Activated T-cell treated with anti-CD3 and anti-CD28 coated beads, Interleukin-2, amount 50 U/mL, for 4 hours (primary cell): ENCODE measurements around the gene ANK3. TPM values are rescaled to one million over a fixed set of nuclear protein-coding genes. Genes with fewer than 3 reads are reported as not detected.

Source experiments
- ATAC-seq, 2 donors: fragments of 200-7000 bp; cut with Tn5 transposase; one replicate each; pipeline ENCODE4 v1.10.0; 2021
- DNase-seq: peaks from one replicate; pipeline ENCODE4 v3.0.0-alpha.2; 2020
- H3K27me3 Mint-ChIP-seq: one replicate; pipeline ENCODE4 v1.8.0; 2021; ENCODE audit warnings: low read depth, mixed read lengths
- H3K36me3 Mint-ChIP-seq: one replicate; pipeline ENCODE4 v1.8.0; 2022; ENCODE audit warnings: mixed read lengths; ENCODE audit not compliant: insufficient read depth
- H3K4me1 Mint-ChIP-seq: one replicate; pipeline ENCODE4 v1.8.0; 2021; ENCODE audit warnings: low read depth, mixed read lengths
- H3K4me3 Mint-ChIP-seq: one replicate; pipeline ENCODE4 v1.8.0; 2021; ENCODE audit warnings: mild to moderate bottlenecking, moderate library complexity, mixed read lengths
- H3K9me3 Mint-ChIP-seq: one replicate; pipeline ENCODE4 v1.8.0; 2021; ENCODE audit warnings: mixed read lengths
- total RNA-seq, 3 donors: library from RNA; stranded (reverse); gene quantifications; one replicate each; pipeline ENCODE4 v1.2.1, GENCODE V29; 2021

The ANK3 gene
- total RNA-seq, 3 donors from 2014 or later, result 21.4 to 41.1 (median 30.5) TPM

- H3K27me3 Mint-ChIP-seq, result no peaks in the 10 kb centered on the region
- H3K4me3 Mint-ChIP-seq, result no peak overlapping the region
- ATAC-seq (no peak), DNase-seq (no peak)
- H3K4me1 Mint-ChIP-seq, result peaks cover 6% of the 10 kb centered on the region
- no peaks in the 10 kb centered on the region for H3K9me3 Mint-ChIP-seq
- no peaks in the 10 kb centered on the region for H3K36me3 Mint-ChIP-seq
These were observed 98.2 kb downstream of the ANK3 start for GRCh38 chr10:60291344-60291930.

- no peak for ATAC-seq
- DNase-seq, result no peak
- H3K4me3 Mint-ChIP-seq, result no peak overlapping the region
- no peaks in the 10 kb centered on the region for H3K9me3 Mint-ChIP-seq
- no peaks in the 10 kb centered on the region for H3K36me3 Mint-ChIP-seq
- H3K4me1 Mint-ChIP-seq, result peaks cover 6% of the 10 kb centered on the region
- no peaks in the 10 kb centered on the region for H3K27me3 Mint-ChIP-seq
These were observed 99.1 kb downstream of the ANK3 start for GRCh38 chr10:60290558-60290957.

- no peak for DNase-seq
- no peak overlapping the region for H3K4me3 Mint-ChIP-seq
- no peaks in the 10 kb centered on the region for H3K9me3 Mint-ChIP-seq
- H3K36me3 Mint-ChIP-seq, result no peaks in the 10 kb centered on the region
- H3K27me3 Mint-ChIP-seq, result no peaks in the 10 kb centered on the region
- H3K4me1 Mint-ChIP-seq, result peaks cover 9% of the 10 kb centered on the region
- no peak for ATAC-seq
These were observed 99.9 kb downstream of the ANK3 start for GRCh38 chr10:60289800-60290199.

GRCh38 chr10:60288256-60288655, 101.4 kb downstream of the ANK3 start:
- Mint-ChIP-seq H3K36me3 (no peaks in the 10 kb centered on the region), H3K4me1 (peaks cover 9% of the 10 kb centered on the region), H3K9me3 (no peaks in the 10 kb centered on the region), H3K27me3 (no peaks in the 10 kb centered on the region), H3K4me3 (no peak overlapping the region)
- DNase-seq, result no peak
- ATAC-seq, result no peak

- Mint-ChIP-seq H3K4me1 (peaks cover 7% of the 10 kb centered on the region), H3K4me3 (no peak overlapping the region), H3K9me3 (no peaks in the 10 kb centered on the region), H3K36me3 (no peaks in the 10 kb centered on the region), H3K27me3 (no peaks in the 10 kb centered on the region)
- no peak for ATAC-seq
- no peak for DNase-seq
These were observed 103.1 kb downstream of the ANK3 start for GRCh38 chr10:60286559-60286958.

GRCh38 chr10:60283397-60283796, 106.3 kb downstream of the ANK3 start:
- peaks cover 7% of the 10 kb centered on the region for H3K4me1 Mint-ChIP-seq
- H3K4me3 Mint-ChIP-seq, result no peak overlapping the region
- no peaks in the 10 kb centered on the region for H3K27me3 Mint-ChIP-seq
- no peaks in the 10 kb centered on the region for H3K9me3 Mint-ChIP-seq
- H3K36me3 Mint-ChIP-seq, result peaks cover 6% of the 10 kb centered on the region
- ATAC-seq (no peak), DNase-seq (no peak)

- no peak for ATAC-seq
- H3K4me1 Mint-ChIP-seq, result peaks cover 4% of the 10 kb centered on the region
- no peak for DNase-seq
- H3K4me3 Mint-ChIP-seq, result no peak overlapping the region
- no peaks in the 10 kb centered on the region for H3K9me3 Mint-ChIP-seq
- no peaks in the 10 kb centered on the region for H3K27me3 Mint-ChIP-seq
- H3K36me3 Mint-ChIP-seq, result peaks cover 6% of the 10 kb centered on the region
These were observed 106.8 kb downstream of the ANK3 start for GRCh38 chr10:60282771-60283353.

- H3K4me3 Mint-ChIP-seq, result no peak overlapping the region
- H3K9me3 Mint-ChIP-seq, result no peaks in the 10 kb centered on the region
- no peak for DNase-seq
- ATAC-seq, result no peak
- H3K4me1 Mint-ChIP-seq, result peaks cover 4% of the 10 kb centered on the region
- H3K36me3 Mint-ChIP-seq, result peaks cover 13% of the 10 kb centered on the region
- H3K27me3 Mint-ChIP-seq, result no peaks in the 10 kb centered on the region
These were observed 107.8 kb downstream of the ANK3 start for GRCh38 chr10:60281792-60282353.

- H3K4me3 Mint-ChIP-seq, result no peak overlapping the region
- no peak for ATAC-seq
- peaks cover 15% of the 10 kb centered on the region for H3K36me3 Mint-ChIP-seq
- DNase-seq, result no peak
- H3K9me3 Mint-ChIP-seq, result no peaks in the 10 kb centered on the region
- H3K4me1 Mint-ChIP-seq, result peaks cover 4% of the 10 kb centered on the region
- no peaks in the 10 kb centered on the region for H3K27me3 Mint-ChIP-seq
These were observed 108.3 kb downstream of the ANK3 start for GRCh38 chr10:60281331-60281730.

- H3K4me3 Mint-ChIP-seq, result no peak overlapping the region
- H3K4me1 Mint-ChIP-seq, result peaks cover 2% of the 10 kb centered on the region
- no peaks in the 10 kb centered on the region for H3K27me3 Mint-ChIP-seq
- peaks cover 15% of the 10 kb centered on the region for H3K36me3 Mint-ChIP-seq
- no peak for ATAC-seq
- DNase-seq, result no peak
- no peaks in the 10 kb centered on the region for H3K9me3 Mint-ChIP-seq
These were observed 109.2 kb downstream of the ANK3 start for GRCh38 chr10:60280475-60280874.

- peaks cover 8% of the 10 kb centered on the region for H3K9me3 Mint-ChIP-seq
- peaks cover 29% of the 10 kb centered on the region for H3K36me3 Mint-ChIP-seq
- ATAC-seq (no peak), DNase-seq (no peak)
- no peaks in the 10 kb centered on the region for H3K4me1 Mint-ChIP-seq
- no peaks in the 10 kb centered on the region for H3K27me3 Mint-ChIP-seq
- H3K4me3 Mint-ChIP-seq, result no peak overlapping the region
These were observed 112.0 kb downstream of the ANK3 start for GRCh38 chr10:60277656-60278055.

GRCh38 chr10:60276232-60276631, 113.4 kb downstream of the ANK3 start:
- Mint-ChIP-seq H3K9me3 (peaks cover 8% of the 10 kb centered on the region), H3K4me1 (no peaks in the 10 kb centered on the region), H3K27me3 (no peaks in the 10 kb centered on the region), H3K36me3 (peaks cover 29% of the 10 kb centered on the region), H3K4me3 (no peak overlapping the region)
- no peak for DNase-seq
- ATAC-seq, result no peak

- Mint-ChIP-seq H3K27me3 (no peaks in the 10 kb centered on the region), H3K9me3 (peaks cover 8% of the 10 kb centered on the region), H3K4me1 (no peaks in the 10 kb centered on the region), H3K36me3 (peaks cover 14% of the 10 kb centered on the region), H3K4me3 (no peak overlapping the region)
- DNase-seq (no peak), ATAC-seq (no peak)
These were observed 118.2 kb downstream of the ANK3 start for GRCh38 chr10:60271319-60272040.

- ATAC-seq (no peak), DNase-seq (no peak)
- Mint-ChIP-seq H3K4me3 (no peak overlapping the region), H3K27me3 (no peaks in the 10 kb centered on the region), H3K4me1 (no peaks in the 10 kb centered on the region), H3K9me3 (peaks cover 8% of the 10 kb centered on the region), H3K36me3 (peaks cover 14% of the 10 kb centered on the region)
These were observed 119.2 kb downstream of the ANK3 start for GRCh38 chr10:60270426-60270825.

- DNase-seq, result no peak
- no peaks in the 10 kb centered on the region for H3K4me1 Mint-ChIP-seq
These were observed 121.9 kb downstream of the ANK3 start for GRCh38 chr10:60267802-60268201.

More at GRCh38 chr10:60267802-60268201, 121.9 kb downstream of the ANK3 start:
- Mint-ChIP-seq H3K27me3 (no peaks in the 10 kb centered on the region), H3K4me3 (no peak overlapping the region), H3K36me3 (peaks cover 12% of the 10 kb centered on the region), H3K9me3 (no peaks in the 10 kb centered on the region)
- ATAC-seq, result no peak
